ENCODE data around the gene BCL2L1.
"Not testable (repeated sequence)": the region's sequence is repeated elsewhere in the genome, so short reads cannot be mapped to it uniquely, and the experiment has no call there.

The BCL2L1 gene

DNA sequence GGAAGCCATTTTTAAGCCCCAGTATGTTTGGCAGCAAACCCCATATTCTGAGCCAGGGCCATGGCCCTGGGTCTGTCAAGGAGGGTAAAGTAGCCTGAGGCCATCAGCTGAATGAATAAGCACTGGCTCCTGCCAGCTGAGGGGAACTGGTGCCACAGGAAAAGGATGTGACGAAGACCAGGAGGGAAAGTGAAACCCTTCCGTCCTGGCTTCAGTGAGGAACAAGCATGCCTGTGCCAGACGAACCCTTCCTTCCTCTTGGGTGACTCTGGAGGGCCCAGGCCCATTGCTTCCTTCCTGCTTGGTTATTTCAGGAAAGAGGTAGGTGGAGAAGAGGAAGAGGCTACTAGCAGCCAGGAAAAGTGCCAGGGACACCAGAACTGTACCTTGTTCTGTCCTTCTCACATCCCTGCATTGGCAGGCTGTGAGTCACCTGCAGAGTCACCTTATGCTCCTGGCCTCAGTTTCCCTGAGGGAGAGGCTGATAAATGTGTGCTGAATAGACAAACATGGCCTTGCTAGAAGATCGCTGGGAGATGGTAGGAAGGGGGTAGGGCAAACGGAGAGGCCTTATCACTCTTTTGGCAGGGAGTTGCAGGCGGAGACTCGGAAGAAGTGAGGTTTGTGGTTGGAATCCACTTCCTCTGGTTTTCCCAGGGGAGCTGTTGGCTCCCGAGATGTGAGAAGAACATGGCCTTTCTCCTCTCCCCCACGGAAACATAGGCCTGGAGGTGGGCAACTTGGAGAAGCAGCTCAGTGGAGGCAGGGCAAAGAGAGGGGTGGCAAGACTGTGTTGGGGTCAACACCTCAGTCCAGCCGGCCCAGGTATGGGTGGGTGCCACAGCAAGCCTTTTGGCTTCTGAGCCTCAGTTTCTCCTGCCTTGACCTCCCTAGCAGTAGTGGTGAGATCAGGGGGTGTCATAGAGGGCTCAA lies 47.5 kb downstream of the BCL2L1 start:
- DNase-seq (ENCODE audit: low spot score) = peak; percentile 92

DNA sequence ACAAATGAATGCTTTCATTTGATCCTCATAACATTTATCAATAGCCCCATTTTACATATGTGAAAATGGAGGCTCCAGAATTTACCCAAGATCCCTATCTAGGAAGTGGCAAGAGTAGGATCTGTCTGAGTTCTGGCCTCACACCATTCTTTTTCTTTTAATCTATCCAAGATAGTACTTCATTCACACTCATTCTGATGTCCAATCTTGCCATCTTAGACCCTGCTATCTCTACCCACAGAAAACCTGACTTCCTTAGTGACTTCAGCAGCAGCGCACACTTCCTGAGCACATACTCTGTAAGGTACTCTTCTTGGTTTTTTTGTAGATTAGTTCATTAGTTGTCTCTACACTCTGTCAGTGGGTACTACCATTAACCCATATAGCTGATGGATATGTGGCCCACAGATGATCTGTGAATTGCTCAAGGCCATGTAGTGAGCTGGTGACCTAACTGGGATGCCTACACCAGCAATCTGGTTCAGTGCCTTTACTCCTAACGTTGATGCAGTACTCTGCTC lies 48.7 kb downstream of the BCL2L1 start:
- DNase-seq (ENCODE audit: low spot score) = no peak

DNA sequence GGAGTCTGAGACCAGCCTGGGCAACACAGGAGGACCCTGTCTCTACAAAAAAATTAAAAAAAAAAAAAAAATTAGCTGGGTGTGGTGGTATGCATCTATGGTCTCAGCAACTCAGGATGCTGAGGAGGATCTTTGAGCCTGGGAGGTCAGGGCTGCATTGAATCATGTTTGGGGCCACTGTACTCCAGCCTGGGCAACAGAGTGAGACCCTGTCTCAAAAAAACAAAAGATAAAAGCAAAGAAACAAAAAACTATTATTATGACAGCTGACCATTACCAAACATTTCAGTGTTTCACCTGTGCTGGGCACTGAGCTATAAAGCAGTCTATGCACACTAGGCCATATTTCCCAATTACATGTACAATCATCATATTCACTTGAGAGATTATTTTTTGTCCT lies 49.2 kb downstream of the BCL2L1 start:
- no peak for DNase-seq (ENCODE audit: low spot score)

DNA sequence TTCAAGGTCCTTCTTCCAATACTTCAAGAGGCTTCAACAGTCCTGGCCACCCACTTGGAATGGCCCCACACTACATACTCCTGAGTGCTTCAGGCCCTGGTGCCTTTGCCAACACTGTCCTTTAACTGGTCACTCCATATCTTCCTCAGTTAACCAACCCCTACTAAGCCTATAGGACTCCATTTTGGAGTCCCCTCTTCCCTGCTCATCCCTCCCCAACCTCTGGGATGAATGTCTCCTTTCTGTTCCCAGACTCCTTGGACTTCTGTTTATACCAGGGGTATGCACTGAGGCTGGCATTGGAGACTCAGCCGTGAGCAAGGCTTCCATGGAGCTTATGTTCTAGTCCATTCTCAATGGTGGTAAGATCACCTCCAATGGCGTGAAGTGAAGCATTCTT lies 51.3 kb downstream of the BCL2L1 start:
- DNase-seq (ENCODE audit: low spot score) = no peak

DNA sequence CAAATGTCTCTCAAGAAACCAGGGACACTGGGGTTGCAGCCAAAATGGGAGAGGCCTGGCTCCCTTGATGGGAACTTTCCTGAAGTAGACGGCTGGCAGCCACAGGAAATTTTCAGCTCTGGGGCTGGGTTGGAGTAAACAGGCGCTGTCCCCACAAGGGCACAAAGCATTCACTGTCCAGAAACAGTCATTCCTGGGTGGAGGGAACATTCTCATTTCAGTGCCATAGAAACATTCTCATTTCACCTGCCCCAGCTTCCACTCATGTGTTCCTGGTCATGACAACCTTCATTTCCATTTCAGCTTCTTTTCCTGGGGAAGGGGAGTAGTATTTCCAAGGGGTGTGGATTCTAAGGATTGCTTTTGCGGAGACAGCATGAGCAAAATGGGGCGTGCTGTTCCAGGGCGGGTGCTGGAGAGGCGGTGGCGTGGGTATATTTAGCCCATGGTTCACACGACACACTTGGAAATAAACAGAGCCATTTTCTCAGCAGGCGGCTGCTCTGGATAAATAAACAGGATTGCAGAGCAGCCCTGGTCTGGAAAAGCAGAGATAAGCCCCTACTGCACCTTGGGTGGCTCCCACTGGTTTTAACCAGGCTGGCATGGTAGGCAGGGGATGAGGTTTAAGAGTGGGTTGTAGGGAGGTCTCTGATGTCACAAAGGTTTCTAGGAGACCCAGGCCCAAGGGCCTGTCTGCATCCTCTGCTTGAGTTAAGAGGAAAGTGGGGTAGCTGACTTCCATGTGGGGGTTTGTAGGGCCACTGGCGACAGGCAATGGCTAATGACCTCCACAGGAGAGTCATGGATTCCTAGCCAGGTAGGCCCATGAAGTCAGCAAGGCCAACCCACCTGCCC lies 52.1 kb downstream of the BCL2L1 start:
- peak; percentile 96 for DNase-seq (ENCODE audit: low spot score)

DNA sequence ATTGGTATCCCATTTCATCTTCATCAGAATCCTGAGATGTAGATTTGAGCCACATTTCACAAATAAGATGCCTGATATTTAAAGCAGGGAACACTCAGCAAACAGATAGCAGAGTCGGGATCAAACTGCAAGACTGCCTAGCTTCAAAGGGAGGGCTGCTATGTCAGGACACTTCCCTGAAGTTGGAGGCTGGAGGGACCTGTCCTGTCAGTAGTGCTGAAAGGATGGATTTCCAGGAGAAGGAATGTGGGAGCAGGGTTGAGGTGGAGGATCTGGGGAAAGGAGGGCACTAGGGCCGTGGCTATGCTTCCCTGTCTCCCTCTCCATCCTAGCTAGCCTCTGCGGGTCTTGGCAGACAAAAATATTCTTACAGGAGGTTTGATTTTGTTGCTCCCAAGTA lies 52.8 kb downstream of the BCL2L1 start:
- no peak for DNase-seq (ENCODE audit: low spot score)

DNA sequence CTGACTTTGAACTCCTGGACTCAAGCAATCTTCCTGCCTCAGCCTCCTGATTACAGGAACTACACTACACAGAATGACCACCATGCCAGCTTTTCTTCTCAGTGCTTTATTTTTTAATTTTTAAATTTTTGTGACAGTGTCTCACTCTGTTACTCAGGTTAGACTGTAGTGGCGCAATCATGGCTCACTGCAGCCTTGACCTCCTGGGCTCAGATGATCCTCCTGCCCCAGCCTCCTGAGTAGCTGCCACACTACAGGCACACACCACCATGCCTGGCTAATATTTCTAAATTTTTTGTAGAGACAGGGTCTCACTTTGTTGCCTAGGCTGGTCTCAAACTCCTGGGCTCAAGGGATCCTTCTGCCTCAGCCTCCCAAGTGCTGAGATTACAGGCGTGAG lies 53.7 kb downstream of the BCL2L1 start:
- DNase-seq (ENCODE audit: low spot score) = not testable (repeated sequence)

DNA sequence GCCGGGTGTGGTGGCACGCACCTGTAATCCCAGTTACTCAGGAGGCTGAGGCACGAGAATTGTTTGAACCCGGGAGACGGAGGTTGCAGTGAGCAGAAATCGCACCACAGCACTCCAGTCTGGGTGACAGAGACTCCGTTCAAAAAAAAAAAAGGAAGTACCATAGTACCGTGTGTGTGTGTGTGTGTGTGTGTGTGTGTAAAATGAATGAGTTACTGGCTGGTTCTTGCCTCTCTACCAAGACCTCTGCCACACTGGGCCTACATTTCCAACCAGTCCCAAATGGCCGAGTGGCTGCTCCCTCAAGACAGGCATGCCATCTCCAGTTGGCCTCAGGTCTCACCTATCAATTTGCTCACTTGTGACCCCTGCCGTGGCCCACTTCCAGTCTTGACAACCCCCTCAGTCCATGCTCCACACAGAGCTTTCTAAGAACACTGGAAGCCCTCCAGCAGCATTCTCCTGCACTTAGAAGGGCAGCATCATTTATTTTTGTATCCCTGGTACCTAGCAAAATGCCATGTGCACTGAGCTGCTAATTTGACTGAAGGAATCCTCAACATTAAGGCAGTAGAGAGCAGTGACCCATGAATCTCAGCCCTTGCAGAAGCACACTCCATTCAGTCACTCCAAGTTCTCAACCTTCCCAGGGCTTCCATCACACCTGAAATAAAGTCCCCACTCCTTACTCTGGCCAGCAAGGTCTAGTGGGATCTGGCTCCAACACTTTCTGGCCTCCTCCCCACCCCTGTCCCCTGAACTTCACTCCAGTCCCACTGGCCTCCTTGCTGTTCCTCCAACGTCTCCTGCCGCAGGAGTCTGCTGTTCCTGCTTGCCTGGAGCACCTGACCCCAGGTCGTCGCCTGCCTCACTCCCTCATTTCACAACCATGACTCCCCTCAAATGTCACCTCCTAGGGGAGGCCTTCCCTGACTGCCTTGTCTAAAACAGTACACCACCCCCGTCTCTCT lies 55.1 kb downstream of the BCL2L1 start:
- no peak for DNase-seq (ENCODE audit: low spot score)

DNA sequence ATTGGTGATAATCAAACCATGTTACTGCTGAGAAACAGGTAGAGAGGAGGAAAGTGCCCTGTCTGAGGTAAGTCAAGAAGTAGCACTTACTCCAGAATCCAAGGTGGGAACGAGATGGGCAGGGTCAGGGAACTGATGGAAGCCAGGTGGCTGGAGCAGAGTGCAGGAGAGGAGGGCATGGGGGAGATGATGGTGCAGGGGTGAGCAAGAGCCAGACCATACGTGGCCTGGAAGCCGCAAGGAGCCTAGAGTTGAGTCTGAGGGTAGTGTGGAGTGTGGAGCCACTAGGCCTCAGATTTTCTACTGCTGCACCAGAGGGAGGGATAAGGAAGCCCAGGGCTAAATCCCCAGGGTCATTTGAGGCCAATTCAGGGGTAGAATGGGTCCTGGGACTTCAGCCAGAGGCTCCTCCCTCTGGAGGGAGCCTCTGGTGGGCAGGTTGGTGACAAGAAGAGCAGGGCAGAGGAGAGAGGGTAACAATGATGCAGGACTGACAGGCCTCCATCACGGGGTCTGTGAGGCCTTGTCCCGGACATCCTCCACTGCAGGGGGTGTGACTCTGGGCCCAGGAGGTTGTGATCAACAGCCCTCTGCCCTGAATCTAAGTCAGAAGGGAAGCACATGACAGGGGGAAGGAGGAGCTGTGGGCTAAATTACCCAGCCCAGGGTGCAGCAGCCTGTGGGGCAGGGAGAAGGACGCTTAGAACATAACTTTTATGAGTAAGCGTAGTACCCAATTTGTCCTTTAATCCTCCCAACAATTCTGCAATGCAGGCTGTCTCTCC lies 56.2 kb downstream of the BCL2L1 start:
- peak; percentile 91 for DNase-seq (ENCODE audit: low spot score)

DNA sequence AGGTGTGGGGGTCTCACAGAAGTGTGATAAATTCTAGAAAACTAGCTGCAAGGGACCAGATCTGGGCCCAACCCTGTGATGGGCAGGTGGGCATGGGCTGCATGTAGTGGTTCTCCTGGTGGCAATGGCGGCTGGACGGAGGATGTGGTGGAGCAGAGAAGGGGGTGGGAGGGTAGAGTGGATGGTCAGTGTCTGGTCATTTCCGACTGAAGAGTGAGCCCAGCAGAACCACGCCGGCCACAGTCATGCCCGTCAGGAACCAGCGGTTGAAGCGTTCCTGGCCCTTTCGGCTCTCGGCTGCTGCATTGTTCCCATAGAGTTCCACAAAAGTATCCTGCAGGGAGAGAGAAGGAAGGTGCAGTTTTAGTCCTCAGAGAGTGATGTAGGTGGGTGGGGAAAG lies 56.9 kb downstream of the BCL2L1 start:
- no peak for DNase-seq (ENCODE audit: low spot score)

DNA sequence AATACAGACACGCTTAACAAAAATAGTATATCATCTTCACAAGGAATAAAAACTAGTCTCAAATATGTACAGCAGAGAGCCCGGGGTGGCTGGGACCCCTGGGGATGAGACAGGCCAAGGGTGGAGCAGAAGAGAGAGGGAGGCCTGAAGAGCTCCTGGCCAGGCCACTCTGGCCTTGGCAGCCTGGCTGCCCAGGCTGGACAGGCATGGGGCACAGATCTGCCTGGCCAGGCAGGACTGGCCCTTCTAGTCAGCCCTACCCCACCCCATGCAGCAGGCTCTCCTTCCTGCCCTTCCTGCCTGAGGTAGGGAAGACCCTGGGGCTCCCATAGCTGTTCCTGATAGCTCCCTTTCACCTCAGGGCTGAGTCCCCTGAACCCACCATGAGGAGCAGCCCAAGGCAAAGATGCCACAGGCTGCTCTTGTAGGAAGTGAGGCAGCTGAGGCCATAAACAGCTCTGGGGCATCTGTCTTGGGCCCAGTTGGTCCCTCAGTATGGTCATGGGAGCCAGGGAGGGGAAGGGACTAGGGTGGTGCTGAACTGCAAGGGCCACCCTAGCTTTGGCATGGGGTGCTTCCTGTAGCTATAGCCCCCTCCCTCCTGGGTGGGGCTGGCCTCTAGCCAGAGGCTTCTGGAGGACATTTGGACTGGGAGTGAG lies 57.8 kb downstream of the BCL2L1 start:
- no peak for DNase-seq (ENCODE audit: low spot score)

DNA sequence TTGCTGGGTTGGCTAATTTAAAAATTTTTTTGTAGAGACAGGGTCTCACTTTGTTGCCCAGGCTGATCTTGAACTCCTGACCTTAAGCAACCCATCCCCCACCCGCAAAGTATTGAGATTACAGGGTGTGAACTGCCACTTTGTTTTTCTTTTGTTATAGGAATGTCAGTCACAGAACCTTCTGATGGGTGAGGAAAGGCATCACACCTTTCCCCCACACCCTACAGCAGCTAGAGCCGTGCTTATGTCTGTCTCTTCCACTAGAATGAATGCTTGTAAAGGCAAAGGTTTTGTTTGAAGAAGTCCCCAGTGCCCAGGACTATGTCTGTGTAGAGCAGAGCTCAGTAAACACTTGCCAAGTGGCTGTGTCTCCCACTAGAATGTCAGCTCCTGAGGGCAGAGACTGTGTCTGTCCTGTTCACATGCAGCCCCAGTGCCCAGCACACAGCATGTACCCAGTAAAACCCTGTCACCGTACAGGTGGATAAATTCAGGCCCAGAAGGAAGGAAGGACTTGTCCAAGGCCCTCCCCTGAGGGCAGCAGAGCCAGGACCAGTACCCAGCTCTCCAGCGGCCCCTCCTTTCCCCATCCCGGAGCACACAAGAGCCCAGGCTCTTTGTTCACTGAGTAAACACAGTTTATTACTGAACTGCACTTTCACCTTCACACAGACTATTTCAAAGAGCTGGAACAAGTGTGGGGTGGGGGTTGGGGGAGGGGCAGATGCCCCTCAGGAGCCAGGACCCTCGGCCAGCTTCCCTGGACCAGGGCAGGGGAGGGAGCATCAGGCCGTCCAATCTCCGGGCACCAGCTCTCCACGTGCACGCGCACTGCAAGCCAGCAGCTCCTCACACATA lies 58.6 kb downstream of the BCL2L1 start:
- DNase-seq (ENCODE audit: low spot score) = no peak

DNA sequence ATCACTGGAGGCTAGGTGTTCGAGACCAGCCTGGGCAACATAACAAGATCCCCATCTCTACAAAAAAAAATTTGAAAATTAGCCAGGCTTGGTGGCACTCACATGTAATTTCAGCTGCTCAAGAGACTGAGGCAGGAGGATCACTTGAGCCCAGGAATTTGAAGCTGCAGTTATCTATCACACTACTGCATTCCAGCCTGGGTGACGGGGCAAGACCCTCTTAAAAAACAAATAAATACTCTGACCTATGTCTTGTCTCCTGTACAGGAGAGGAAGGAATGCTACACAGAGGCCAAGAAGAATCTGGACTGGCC lies 59.2 kb downstream of the BCL2L1 start:
- no peak for DNase-seq (ENCODE audit: low spot score)

DNA sequence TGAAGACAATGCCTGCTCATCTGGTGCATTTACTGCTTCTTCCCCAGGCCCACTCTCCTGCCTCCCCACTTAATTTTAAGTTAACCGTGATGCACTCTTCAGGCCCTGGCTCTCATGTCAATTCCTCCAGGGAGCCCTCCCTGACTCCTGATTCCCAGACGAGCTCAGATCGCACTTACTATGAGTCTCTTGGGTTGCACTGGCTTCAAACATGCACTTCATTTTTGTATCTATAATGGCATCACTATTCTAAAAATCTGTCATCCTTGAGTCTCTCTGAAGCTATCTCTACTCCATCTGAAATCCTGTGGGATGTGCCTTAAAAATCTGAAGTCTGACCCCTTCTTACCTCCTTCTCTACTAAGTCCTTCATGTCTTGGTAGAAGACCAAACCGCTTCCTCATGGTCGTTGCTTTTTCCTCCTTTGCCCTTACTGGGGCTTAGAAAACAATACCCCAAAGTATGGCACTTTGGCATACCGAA lies 60.3 kb downstream of the BCL2L1 start:
- DNase-seq (ENCODE audit: low spot score) = no peak

DNA sequence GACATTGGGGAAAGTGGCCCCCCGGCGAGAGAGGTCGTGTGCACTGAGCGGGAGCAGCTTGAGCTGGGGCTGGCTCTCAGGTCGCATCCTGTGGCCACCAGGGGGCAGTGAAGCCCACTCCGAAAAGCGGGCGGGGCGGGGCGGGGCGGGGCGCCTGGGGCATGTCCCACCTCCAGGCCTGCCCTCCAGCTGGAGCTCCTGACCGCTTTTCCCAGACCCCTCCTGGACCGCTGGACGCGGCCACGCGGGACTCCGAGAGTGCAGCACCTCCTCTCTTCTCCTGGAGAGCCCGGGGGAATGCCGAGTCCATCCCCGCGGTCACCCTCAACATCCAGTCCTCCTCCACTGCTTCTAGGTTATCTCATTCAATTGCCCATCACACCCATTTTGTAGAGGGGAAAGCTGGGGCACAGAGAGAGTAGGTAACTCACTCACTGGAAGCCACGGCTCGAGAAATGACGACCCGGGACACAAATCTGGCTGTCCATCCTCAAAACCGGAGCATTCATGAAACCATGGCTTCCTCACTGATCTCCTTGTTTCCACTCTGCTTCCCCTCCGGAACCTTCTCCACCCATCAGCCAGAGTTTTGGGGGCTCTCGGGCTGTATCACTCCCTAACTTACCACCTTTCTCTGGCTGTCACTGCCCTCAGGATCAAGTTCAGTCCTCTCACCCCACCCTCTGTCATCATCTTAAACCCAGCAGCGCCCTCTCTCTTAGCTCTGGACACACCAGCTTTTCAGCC lies 60.9 kb downstream of the BCL2L1 start:
- DNase-seq (ENCODE audit: low spot score) = peak; percentile 86

DNA sequence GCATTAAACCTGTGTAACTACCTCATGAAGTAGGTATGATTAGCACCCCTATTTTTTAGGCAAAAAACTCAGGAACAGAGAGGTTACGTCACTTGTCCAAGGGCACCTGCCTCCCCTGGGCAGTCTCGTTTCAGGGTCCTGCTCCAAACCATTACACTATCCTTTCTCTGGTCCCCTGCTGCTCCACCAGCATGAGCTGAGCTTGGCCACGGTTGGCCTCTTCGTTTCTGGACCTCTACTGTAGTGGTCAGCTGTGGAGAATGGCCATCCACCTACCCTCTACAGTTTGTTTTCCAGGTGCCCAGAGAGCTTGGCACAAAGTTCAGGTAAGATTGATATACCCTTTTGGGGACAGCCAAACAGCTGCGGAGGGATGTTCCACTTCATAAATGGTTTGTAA lies 68.1 kb downstream of the BCL2L1 start:
- DNase-seq (ENCODE audit: low spot score) = no peak

DNA sequence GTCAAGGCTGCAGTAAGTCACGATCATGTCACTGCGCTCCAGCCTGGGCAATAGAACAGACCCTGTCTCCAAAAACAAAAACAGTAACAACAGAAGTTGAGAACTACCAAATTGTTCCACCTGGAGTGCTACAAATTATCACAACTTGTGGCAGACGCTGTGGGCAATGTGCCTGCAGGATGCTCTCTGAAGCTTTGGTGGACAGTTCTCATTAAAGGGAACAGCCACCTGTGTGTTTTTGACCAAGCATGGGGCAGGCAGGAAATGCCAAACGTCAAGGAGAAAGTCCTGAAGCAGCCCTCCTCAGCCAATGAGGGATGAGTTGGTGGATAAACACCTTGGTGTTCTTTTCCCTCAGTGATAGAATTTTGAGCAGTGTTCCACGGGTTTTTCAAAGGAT lies 69.1 kb downstream of the BCL2L1 start:
- DNase-seq (ENCODE audit: low spot score) = no peak

DNA sequence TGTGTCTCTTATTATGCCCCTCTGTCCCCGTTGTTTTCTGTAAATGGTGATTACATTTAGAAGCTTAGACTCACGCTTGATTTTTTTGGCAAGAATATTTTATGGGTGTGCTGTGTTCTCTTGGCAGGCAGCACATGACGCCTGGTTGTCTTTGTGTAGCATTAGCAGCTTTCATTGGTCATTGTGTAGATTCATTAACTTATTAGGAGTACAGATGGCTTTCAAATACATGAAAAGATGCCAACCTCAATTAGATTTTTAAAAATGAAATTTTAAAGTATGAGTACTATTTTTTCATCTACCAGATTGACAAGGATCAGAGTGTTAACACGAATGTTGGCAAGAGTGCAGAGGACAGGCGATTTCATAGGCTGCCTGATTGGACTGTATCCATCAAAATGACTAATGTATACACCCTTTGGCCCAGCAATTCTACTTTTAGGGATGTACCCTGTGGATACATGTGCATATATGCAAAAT lies 69.7 kb downstream of the BCL2L1 start:
- no peak for DNase-seq (ENCODE audit: low spot score)
